Glomerular visceral epithelial cell (primary cell): ENCODE data around the gene CPLX4.
A peak's percentile ranks its signal among the peaks of the same experiment; 100 is the strongest.
"Not testable (repeated sequence)": the region's sequence is repeated elsewhere in the genome, so short reads cannot be mapped to it uniquely, and the experiment has no call there.

ENCODE experiments used
- DNase-seq: peaks from one replicate; pipeline ENCODE4 v3.0.0-alpha.2; 2016; ENCODE audit errors: extremely low spot score

CPLX4 gene

DNA sequence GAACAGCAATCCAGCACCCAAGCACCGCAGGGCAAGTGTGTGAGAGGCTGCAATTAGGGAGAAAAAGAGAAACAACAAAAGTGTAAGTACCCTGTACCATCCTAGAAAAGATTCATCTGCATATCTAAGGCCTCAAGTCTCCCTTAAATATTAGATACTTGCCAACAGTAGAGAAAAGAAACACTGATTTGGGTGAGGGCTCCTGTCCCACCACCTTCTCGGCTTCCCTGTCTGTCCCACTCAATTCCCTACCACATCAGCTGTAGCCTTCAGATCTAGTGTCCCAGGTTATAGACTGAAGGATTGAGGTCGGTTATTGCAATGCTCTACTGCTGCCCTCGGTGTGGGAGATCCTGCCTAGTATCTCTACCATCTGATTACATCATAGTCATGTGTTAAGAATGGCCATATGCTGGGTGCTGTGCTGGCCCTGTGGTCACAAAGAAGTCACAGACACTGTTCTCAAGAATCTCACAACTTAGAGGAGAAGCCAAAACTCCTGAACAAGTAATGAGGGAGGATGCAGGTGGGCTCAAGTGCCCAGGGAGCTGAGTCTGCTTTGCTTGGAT lies 47.7 kb downstream of the CPLX4 start:
- DNase-seq: no peak

DNA sequence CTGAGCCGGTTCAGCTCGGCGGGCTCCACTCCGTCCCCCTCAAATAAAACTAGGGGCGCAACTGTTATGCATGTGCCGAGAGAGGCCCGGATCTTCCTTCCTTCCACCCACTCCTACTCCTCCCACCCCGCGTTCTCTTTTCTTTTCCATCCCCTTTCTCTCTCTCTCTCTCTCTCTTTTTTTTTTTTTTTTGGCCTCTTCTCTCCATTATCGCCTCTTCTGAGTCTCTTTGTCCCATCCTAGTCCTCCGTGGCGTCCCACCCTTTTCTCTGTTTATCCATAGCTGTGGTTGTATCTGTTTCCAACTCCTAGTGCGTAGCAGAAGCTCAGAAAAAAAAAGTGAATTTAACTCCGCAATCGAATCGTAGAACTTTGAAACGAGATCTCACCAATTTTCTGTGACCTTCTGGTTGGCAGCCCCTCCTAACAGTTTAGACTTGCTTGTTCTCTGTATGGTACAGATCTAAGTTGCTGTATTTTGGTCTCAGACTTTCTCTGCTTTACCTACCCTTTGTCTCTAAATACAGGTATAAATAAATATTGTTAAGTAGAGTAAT lies 48.8 kb downstream of the CPLX4 start:
- no peak for DNase-seq

DNA sequence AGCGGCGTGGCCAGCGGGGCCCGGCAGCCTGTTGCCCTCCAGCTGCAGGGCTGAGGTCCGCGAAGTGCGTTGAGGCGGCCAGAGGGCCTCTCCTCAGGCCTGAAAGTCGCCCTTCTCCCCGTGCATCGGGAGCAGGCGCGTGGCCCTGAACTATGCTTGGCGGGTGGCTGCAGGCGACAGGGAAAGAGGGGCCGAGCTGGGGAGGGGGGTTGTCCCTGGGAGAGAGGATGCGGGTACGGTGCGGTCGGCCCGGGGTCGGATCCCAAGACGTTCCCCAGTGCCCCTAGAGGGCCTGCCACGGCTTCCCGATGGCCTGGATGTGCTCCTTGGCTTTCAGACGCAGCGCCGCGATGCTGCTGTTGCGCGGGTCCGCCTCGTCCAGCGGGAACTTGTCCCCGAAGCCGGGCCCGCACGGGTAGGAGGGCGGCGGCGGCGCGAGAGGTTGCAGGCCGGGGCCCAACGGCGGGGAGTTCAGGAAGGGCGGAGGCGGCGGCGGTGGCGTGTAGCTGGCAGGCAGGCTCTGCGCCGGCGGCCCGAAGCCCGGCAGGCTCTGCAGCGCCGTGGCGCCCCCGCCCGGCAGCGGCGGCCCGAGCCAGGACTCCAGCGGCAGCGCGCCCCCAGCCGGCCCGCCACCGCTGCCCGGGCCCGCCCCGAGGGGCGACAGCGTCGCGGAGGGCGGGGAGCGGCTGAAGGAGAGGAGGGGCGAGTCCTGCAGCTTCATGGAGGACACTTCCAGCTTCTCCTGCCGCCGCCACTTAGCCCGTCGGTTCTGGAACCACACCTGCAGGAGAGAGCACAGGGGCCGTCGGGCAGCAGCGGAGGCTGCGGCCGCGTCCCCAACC lies 49.5 kb downstream of the CPLX4 start:
- DNase-seq: no peak

DNA sequence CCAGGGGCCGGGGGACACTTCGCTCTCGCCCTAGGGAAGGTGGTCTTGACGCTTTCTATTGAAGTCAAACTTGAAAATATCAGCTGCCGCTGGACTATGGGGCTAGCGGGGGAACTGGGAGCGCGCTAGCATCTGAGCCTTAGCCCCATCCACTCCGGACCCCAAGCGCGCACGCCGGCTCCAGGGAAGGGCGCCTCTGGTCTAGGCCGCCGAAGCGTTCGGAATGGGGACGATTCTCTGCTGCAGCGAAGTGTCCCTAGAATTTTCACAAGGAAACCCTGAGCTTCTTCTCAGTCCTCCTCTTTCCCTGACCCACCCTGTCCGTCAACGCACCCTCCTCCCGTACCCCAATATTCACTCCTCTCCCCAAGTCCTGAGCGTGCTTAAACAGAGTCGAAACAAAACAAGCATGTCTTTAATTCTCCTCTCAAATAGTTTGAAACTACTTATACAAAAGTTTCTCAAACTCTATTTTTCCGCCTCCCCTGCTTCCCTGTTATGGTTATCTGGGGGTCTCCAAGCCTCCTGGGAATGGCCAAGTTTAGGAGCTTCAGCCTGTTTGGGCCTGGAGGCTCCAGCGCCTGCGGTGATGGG lies 50.2 kb downstream of the CPLX4 start:
- DNase-seq: no peak

DNA sequence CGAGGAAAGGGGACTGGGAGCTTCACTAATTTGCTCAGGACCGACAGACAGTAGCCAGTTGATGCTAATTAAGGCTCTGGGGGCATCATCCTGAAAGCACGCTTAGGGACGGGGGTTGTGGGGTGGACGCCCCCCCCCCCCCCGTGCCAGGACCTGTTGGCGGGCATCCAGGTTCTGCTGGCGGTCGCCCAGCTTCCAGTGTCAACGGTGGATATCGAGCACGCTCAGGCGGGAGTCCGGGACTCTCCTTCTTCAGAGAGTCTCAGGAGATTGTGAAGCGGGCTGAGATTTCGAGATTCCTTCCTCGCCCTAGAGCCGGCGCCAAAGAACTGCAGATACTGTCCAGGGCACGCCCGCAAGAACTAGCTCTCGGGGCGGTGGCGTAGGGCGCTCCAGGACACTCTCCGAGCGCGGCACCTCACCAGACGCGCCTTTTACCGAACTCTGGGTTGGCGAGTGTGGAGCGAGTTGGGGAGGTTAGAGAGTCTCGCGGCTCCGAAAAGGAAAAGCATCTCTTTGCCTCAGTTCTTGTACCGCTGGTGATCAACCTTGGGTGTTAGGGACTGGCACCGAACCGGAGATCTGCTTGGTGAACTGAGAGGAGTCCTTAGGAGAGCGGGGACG lies 50.8 kb downstream of the CPLX4 start:
- DNase-seq: peak; percentile 22

DNA sequence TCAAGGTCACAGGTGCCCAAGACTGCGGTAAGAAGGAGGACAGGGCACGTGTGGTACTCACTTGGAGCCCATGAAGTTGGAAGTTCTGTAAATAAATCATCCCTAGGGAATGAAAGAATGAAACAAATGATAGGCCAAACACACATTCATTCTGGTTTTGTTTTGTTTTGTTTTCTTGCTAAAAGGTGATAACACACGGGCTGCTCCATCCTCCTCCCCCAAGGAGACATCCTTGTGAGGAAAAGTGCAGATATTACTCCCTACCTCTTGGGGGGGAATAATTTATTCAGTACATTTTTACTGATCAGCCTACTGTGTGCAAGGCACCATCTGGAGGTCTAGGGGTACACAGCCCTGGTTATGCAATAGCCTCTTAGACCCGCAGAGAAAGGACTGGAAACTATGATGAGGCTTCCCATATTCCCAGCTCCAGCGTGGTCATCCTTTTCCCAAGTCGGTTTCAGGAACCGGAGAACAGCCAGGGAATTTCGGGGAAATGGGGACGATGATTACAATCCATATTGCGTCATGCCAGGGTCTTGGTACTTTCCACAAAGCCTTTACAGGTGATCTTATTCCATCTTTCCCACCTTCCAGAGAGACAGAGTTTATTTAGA lies 51.5 kb downstream of the CPLX4 start:
- no peak for DNase-seq

DNA sequence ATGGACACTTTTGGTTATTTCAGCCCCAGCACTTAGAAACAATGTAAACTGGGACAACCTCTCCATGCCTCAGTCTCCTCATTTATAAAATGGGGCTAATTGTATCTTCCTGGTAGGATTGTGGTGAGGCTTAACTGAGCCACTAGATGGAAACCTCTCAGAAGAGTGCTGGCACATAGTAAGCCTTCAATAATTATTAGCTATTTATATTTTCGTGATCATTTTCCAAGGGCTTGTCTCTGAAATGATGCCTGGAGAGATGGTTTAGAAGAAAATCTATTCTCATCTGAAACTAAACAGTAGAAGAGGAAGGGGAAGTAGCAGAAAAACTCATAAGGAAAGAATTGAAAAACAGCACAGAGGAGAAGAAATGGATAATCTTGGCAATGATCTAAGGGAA lies 52.0 kb downstream of the CPLX4 start:
- no peak for DNase-seq

DNA sequence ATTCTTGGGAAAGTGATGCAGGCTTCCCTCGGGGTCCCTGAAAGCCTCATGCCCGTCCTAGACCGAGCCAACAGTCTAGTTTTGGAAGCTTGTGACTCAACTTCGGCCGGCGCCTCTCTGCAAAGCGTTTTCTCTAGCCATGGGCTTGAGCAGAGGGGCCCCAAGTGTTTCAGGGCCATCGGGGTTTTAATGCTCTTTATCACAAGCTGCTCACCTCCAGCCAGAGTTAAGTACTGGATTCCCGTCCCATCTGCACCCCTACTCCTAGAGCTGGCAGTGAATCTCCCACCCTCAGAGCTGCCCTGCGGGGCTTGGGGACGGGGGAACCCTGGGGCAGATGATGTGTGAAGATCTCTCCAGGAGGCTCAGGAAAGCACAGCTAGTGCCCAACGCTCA lies 52.5 kb downstream of the CPLX4 start:
- DNase-seq: no peak

DNA sequence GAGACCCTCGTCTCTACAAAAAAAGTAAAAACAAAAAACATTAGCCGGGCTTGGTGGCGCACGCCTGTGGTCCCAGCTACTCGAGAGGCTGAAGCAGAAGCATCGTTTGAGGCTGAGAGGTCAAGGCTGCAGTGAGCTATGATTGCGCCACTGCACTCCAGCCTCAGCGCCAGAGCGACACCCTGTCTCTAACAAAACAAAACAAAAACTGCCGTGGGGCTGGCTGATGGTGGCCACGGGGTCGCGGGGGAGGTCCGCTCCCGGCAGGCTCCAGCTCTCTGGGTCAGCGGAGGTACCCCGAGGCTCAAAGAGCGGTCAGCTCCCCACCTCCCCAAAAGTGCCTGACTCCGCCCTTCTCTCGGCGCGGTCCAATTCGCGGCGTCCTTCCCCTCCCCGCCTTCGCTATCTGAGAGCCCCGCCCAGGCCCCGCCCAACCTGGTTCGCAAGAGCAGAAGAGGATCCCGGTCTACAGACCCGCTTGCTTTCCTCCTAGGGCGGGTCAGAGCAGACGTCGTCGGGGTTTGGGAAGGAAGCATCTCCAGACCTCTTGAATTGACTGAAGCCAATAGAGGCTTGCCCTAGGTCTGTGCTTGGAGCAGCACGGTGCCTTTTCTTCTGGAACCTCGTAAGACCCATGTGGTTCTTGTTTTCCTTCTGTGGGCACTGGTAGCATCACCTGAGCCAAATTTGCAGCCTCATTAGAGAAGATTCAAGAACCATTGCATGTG lies 53.0 kb downstream of the CPLX4 start:
- no peak for DNase-seq

DNA sequence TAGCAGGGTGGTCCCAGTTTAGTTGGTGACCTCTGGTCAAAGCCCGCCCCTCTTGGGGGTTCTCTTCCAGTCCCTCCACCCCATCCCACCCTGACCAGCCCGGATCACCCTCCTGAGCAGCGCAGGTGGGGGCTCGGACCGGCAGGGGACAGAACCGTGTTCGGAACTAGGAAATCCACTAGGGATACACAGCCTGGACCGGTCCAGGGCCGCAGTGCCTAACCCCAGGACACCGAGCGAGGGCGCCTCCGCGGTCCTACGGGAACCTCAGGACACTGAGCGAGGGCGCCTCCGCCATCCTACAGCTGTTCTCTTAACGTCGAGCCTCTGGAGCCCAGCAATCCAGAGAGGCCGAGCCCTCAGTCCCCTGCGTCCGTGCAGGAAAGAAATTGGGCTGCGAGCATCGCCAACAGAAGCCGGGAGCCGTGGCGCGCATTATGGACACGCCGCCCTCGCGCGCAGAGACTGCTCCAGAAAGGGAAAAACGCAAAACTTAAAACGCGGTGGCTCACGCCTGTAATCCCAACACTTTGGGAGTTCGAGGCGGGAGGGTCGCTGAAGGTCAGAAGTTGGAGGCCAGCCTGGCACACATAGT lies 53.7 kb downstream of the CPLX4 start:
- DNase-seq: no peak

DNA sequence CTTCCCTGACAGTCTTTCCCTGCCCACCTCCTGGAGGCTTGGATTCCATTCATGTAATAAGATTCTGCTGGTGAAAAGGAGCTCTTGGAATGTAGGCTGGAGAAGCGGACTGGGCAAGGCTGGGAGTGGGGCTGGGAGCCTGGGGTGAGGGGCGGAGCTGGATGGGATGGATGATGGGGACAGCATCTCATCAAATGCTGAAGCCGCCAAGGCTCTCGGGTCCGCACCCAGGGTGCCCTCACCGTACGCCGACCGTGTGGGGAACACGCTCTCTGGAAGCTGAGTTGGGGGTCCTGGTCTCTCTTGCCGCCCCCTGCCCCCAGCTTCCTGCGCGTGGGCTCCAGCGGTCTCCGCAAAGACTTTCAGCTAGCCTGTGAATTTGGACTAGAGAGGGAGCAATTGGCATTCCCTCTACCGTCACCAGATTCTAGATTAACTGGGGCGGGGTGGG lies 54.3 kb downstream of the CPLX4 start:
- no peak for DNase-seq

DNA sequence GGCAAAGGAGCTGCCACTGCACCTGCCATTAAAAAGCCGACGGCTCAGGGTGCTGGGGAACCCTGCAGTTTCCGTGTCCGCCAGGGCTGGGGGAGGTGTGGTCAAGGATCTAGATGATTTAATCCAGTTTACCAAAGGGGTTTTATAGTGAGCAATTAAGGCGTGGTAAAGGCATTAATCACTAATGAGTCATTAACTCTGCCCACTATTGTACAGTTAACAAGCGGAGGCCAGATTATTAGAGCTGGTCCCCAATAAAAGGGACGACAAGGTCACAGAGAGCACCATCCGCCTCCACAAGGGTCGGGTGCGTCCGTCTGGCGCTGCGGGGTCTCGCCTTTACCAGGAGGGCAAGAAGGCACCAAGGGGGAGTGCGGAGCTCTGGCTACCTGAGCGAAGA lies 54.8 kb downstream of the CPLX4 start:
- no peak for DNase-seq

DNA sequence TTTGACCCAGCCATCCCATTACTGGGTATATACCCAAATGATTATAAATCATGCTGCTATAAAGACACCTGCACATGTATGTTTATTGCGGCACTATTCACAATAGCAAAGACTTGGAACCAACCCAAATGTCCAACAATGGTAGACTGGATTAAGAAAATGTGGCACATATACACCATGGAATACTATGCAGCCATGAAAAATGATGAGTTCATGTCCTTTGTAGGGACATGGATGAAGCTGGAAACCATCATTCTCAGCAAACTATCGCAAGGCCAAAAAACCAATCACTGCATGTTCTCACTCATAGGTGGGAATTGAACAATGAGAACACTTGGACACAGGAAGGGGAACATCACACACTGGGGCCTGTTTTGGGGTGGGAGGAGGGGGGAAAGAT lies 56.2 kb downstream of the CPLX4 start:
- DNase-seq: not testable (repeated sequence)

DNA sequence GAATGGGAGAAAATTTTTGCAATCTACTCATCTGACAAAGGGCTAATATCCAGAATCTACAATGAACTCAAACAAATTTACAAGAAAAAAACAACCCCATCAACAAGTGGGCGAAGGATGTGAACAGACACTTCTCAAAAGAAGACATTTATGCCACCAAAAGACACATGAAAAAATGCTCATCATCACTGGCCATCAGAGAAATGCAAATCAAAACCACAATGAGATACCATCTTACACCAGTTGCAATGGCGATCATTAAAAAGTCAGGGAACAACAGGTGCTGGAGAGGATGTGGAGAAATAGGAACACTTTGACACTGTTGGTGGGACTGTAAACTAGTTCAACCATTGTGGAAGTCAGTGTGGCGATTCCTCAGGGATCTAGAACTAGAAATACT lies 56.6 kb downstream of the CPLX4 start:
- DNase-seq: not testable (repeated sequence)

DNA sequence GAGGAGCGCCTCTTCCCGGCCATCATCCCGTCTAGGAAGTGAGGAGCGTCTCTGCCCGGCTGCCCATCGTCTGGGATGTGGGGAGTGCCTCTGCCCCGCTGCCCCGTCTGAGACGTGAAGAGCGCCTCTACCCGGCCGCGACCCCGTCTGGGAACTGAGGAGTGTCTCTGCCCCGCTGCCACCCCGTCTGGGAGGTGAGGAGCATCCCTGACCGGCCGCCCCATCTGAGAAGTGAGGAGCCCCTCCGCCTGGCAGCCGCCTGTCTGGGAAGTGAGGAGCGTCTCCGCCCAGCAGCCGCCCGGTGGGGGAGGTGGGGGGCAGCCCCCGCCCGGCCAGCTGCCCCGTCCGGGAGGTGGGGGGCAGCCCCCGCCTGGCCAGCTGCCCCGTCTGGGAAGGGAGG lies 63.0 kb downstream of the CPLX4 start:
- not testable (repeated sequence) for DNase-seq

DNA sequence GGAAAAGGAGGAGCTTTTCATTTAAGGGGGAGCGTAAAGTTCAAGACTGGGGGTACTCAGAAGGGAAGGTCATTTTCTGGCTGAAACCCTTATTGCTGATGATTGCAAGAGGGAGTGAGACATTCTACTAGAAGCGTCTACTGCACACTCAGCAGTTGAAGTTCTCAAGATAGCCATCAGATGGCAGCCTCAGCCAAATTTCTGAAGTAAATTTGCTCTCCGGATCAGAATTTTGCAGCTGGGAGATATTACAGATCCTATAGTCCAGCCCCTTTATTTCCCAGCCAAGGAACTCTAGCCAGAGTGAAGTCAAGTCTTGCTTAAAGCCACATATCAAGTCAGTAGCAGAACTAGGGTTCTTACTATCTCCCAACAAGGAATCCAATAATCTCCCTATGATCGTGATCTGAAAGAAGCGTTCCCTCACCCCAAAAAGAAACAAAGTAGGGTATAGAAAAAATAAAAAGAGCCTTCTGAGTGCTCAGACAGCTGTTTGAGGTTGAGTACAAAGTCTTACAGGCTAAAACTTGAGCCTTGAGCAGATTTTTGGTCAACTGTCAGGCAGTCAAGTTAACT lies 69.2 kb downstream of the CPLX4 start:
- peak; percentile 72 for DNase-seq

DNA sequence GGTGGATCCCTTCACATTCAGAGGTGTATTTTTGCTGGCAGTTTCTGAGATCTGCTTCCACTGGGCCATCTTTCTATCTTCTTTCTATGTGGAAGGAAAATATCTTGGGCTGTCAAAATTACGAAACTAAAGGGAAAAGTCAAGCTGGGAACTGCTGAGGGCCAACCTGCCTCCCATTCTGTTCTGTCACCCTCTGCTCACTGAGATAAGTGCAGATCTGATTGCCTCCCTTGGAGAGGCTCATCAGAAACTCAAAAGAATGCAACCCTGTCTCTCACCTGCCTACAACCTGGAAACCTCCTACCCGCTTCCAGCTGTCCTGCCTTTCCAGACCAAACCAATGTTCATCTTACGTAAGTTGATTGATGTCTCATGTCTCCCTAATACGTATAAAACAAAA lies 71.7 kb downstream of the CPLX4 start:
- no peak for DNase-seq
